GM18951 (cell line): ENCODE results near the gene SLC39A13.
"Not testable (repeated sequence)": the region's sequence is repeated elsewhere in the genome, so short reads cannot be mapped to it uniquely, and the experiment has no call there.

Experiments used
- POLR2A ChIP-seq: IDR thresholded peaks from 4 replicates; pipeline ENCODE4 v1.6.1; 2011; ENCODE audit warnings: mild to moderate bottlenecking; ENCODE audit not compliant: insufficient read length, insufficient read depth; ENCODE audit errors: extremely low read depth
- in situ Hi-C: fragments of 300-500 bp; cut with MboI; formaldehyde crosslinking; loops from one replicate; pipeline ENCODE4 v1.12.0; 2022; ENCODE audit warnings: low sequenced_read_pairs, mixed read lengths, inconsistent platforms; ENCODE audit not compliant: unreplicated experiment

Gene SLC39A13

DNA sequence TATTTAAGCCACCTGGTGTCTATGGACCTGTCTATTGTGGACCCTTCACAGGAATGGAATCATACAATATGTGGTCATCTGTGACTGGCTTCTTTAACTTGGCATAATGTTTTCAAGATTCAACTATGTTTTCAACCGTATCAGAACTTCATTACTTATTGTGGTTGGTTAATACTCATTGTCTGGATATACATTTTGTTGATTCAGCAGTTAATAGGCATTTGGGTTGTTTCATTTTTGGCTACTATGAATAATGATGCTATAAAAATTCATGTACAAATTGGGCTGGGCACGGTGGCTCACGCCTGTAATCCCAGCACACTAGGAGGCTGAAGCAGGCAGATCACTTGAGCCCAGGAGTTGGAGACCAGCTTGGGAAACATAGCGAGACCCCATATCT lies 43.0 kb downstream of the SLC39A13 start:
- no peak for TF ChIP-seq POLR2A
- in situ Hi-C loops = no loop called here

DNA sequence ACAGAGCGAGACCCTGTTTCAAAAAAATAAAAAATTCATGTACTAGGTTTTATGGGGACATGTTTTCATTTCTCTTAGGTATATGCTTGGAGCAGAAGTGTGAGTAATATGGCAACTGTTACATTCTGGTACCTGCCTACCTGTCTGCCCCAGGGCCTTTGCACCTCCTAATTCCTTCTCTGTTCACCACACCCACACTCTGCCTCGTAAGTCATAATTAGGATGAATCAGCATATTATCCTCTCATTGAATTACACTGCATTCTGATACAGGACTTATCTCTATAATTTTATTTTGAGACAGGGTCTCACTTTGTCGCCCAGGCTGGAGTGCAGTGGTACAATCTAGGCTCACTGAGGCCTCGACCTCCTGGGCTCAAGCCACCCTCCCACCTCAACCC lies 43.6 kb downstream of the SLC39A13 start:
- in situ Hi-C loops = no loop called here
- TF ChIP-seq POLR2A = no peak

DNA sequence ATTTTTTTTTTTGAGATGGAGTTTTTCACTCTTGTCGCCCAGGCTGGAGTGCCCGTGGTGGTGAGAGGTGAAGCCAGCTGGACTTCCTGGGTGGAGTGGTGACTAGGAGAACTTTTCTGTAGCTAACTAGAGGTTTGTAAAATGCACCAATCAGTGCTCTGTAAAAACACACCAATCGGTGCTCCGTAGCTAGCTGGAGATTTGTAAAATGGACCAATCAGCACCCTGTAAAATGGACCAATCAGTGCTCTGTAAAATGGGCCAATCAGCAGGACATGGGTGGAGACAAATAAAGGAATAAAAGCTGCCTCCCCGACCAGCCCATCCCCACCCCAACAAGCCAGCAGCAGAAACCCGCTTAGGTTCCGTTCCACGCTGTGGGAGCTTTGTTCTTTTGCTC lies 45.0 kb downstream of the SLC39A13 start:
- in situ Hi-C loops = no loop called here
- TF ChIP-seq POLR2A = no peak

DNA sequence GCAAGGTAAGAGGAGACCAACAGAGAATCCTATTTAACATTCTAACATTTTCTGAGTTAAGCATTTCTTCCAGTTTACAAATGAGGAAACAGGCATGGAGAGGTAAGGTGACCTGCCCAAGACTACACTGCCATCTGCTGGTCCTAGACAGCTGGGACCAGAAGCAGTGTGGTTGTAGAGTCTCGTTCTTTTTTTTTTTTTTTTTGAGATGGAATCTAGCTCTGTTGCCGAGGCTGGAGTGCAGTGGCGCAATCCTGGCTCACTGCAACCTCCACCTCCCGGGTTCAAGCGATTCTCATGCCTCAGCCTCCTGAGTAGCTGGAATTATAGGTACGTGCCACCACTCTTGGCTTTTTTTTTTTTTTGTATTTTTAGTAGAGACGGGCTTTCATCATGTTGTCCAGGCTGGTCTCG lies 45.9 kb downstream of the SLC39A13 start:
- in situ Hi-C loops = not testable (repeated sequence)

DNA sequence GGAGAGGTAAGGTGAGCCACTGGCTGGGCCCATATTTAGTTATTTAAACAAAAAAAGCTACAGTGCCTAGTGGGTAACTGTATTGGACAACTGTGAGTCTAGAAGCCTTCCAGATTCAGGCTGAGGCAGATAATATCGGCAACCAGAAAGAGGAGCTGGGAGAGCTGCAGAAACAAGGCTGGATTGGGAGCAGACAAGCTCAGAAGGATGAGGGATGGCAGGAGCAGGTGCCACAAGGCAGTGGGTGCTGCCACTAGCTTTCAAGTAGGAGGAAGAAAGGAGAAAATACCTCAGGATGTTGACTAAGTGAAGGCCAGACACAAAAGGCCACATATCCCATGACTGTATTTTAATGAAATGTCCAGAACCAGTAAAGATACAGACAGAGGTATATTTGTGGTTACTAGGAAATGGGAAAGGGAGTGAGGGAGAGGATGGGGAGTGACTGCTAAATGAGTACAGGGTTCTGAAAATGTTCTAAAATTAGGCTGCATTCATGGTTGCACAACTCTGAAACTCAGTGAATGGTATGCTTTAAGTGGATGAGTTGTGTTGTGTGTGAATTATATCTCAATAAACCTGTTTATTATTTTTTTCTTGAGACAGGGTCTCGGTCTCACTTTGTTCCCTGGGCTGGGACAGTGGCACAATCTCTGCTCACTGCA lies 52.3 kb downstream of the SLC39A13 start:
- in situ Hi-C loops = no loop called here
- no peak for TF ChIP-seq POLR2A

DNA sequence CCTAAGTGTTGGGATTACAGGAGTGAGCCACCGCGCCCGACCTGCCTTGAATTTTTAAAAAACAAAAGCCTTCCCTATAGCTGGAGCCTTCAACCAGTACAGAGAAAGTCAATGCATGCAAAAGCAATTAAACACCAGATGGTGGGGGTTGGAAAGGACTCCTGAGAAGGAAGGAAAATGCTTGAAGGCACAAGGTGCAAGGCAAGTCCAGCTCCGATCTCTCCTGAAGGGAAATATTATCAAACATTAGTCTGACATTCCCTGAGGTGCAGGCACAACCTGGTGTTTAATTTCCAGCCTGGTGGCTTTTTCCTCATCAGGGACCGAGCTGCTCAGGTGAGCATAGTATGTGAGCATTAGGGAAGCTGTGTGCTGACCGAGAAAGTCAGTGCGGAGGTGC lies 53.5 kb downstream of the SLC39A13 start:
- no peak for TF ChIP-seq POLR2A
- in situ Hi-C loops = no loop called here

DNA sequence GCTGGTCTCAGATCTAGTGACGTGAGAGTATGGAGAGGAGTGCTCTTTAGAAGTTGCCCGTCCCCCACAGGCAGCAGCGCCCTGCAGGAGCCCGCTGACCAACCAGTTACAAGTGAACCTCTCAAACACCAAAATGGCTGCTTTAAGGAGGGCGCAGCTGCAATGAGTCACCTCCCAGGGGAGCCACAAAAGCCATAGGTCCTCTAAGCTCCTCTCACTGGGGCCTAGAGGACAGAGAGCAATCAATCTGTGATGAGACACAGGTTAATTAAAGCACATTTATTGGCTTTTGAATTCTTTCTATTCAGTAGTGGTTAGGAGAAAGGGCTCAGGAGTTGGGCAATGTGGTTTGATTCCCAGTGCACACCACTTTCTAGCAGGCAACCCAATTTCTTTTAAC lies 56.1 kb downstream of the SLC39A13 start:
- no peak for TF ChIP-seq POLR2A
- in situ Hi-C loops = no loop called here
